Measurements from ENCODE around the gene TNFRSF6B.

TNFRSF6B gene

GRCh38 chr20:63739130-63740069 is 42.9 kb downstream of the TNFRSF6B start, which contains the start of gene SLC2A4RG:
Gene SLC2A4RG, plus strand, starts transcription at chr20:63739776. Its CDS starts 137 bp downstream, at chr20:63739913.
- DNase-seq, result peak; percentile 71 to 84

GRCh38 chr20:63740070-63740626 is 43.7 kb downstream of the TNFRSF6B start:
- DNase-seq, result peak; percentile 56 to 74

GRCh38 chr20:63740627-63741353 is 44.3 kb downstream of the TNFRSF6B start:
- peak in 1 of 2 donors; percentile 47 for DNase-seq

- DNase-seq, result no peak
Measured at GRCh38 chr20:63741354-63741675, 44.9 kb downstream of the TNFRSF6B start.

- DNase-seq, result no peak
Measured at GRCh38 chr20:63741676-63742380, 45.4 kb downstream of the TNFRSF6B start.

GRCh38 chr20:63742381-63743024 is 46.1 kb downstream of the TNFRSF6B start:
- no peak for DNase-seq

GRCh38 chr20:63743210-63743970 is 46.9 kb downstream of the TNFRSF6B start:
- DNase-seq, result no peak

- DNase-seq, result no peak
Measured at GRCh38 chr20:63744158-63744557, 47.7 kb downstream of the TNFRSF6B start.

- DNase-seq, result no peak
Measured at GRCh38 chr20:63744574-63745423, 48.3 kb downstream of the TNFRSF6B start.

- no peak for DNase-seq
Measured at GRCh38 chr20:63745424-63745805, 49.0 kb downstream of the TNFRSF6B start.

GRCh38 chr20:63745961-63746731 is 49.7 kb downstream of the TNFRSF6B start:
- DNase-seq, result no peak

GRCh38 chr20:63746751-63747315 is 50.4 kb downstream of the TNFRSF6B start:
- no peak for DNase-seq

- DNase-seq, result no peak
Measured at GRCh38 chr20:63747622-63748069, 51.2 kb downstream of the TNFRSF6B start.

All from CD4-positive, alpha-beta T cell treated with Interferon alpha-2 for 1 hour (primary cell).